NCI-H446 treated with DMSO at 0.1 percent for 48 hours (cell line): ENCODE results near the gene ISY1.

Experiments used
- DNase-seq: peaks from one replicate; lab custom pipeline; 2025; lab: John Stamatoyannopoulos, UW

ISY1 gene

DNA sequence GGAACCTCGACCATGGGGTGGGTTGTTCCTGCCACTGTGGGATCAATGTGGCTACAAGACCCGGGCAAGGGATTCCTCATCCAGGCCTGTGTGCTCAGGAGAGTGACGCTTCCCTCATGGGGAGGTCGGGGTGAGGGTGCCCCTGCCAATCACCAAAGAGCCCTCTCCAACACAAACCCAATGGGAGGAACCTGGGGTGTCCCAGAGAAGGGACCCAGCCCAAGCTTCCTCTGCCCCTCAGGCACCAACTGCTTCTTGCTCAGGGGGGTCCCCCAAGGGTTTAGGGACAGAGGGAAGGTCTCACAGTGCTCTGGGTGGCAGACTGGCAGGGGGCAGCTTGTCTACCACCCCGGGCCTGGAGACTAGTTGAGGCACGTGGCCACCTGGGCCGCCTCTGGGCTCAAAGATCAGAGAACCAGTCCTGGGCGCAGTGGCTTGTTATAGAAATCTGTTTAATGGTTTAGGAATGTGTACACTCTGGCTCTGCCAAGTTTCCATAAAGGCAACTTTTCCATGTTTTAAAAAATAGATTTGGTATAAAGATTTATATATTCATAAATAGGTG, 73.6 kb downstream of the ISY1 start:
- no peak for DNase-seq

DNA sequence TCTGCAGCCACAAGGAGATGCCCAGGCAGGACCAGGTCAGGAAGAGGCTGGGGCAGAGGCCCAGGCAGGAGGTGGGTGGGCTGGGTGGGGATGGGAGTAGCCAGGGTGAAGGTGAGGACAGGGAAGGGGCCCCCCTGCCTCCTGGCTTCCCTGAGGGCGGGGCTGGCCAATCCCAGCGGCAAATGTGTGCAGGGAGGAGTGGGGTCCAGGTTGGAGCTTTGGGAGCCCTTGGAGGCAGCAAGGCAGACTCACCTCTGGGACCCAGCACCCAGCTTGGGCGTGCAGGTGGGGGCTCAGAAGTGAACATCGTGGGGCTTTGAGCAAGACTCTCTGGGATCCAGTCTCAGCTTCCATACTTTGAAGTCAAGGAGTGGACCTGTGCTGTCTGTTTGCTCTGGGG, 75.0 kb downstream of the ISY1 start:
- no peak for DNase-seq

DNA sequence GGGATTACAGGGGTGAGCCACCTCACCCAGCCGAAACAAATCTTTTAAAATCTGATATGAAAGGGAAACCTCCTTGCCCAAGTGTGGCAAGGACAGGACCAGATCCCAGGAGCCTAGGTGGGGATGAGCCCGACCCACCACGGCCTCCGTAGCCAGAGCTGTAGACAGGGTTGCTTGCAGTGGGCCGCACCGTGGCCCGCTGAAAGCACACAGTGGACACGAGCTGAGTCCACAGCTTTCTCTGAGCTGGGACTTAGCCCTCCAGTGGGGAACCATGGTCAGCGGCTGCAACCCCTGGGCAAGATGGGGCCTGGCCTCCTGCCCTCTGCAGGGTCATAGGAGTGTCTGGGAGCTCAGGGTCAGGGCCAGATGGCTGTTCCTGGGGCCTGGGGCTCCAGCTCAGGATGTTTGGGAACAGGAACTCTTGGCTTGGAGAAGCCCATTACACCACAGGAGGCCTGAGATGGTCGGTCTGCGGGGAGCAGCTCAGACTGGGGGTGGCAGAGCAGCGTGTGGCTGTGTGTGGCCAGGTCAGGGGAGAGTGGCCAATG, 75.6 kb downstream of the ISY1 start:
- DNase-seq = no peak

DNA sequence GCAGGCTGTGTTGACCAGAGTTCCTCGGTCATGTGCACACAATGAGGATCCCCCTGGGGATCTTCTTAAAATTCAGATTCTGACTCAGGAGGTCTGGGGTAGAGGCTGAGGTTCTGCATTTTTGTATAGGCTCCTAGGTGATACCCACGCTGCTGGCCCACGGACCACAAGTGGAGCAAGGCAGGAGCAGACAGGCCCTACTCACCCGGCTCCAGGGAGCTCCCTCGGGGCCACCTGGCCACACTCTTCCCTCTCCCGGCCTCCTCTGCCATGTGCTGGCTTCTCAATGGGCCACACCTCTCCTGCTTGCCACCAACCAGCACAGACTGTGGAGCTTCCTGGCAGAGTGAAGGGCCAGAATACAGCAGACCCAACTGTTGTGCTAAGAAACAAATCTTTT, 76.4 kb downstream of the ISY1 start:
- no peak for DNase-seq

DNA sequence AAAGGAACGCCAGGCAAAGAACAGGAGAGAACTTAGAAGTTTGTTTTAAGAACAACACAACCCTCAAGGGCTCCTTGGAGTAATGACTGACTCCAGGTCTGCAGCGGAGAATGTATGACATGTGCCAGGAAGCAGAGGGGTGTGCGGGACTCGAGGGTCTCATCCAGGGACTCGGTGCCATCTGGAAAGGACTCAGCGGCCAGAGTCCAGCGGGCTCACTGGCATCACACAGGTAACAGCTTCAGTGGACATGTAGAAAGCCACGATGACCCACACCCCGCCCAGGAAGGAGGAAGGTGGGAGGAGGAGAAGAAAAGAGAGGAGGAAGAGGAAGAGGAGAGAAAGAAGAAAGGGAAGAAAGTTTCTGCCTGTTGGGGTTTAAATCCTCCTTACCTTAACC, 78.8 kb downstream of the ISY1 start:
- no peak for DNase-seq

DNA sequence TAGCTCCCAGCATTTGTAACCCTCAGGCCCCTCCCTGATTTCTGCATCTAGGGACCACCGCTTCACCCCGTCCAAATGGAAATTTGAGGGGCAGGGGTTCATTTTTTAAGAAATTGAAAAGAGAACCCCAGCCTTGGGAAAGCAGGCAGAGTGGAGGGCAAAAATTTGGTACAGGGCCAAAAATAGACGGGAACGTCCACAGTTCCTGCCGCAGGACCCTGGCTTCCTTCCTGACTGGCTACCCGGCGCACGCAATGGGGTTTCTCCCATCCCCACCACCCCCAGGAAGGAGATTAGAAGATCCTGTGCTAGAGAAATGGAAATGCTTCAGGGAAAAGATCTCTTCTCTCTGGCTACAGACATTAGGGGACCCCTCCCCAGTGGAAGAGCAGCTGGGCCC, 79.4 kb downstream of the ISY1 start:
- DNase-seq = no peak

DNA sequence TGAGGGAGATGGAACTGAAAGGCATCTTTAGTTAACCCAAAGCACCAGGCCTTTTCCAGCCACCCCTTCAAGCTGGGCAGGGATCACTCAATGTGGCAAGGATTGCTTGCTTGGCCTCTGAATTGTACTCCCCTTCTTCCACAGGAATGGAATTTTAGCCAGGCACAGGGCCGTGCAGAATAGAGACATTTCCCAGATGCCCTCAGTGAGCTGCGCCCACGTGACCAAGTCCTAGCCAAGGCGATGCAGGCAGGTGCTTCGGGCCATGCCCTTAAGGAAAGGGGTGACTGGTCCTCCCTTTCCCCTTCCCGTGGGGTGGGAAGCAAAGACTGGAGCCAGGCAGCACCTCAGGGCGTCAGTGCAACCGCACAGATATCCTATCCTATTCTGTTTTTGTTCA, 82.4 kb downstream of the ISY1 start:
- DNase-seq = no peak
